Activated naive CD8-positive, alpha-beta T cell (primary cell): ENCODE data around the gene POMC.
A peak's percentile ranks its signal among the peaks of the same experiment; 100 is the strongest.
"Not testable (repeated sequence)": the region's sequence is repeated elsewhere in the genome, so short reads cannot be mapped to it uniquely, and the experiment has no call there.

Source experiments
- H3K27ac Mint-ChIP-seq: one replicate; pipeline ENCODE4 v1.8.0; 2021; ENCODE audit warnings: mixed read lengths
- H3K27me3 Mint-ChIP-seq: one replicate; pipeline ENCODE4 v1.8.0; 2021; ENCODE audit warnings: mixed read lengths
- H3K36me3 Mint-ChIP-seq: one replicate; pipeline ENCODE4 v1.8.0; 2021; ENCODE audit warnings: mixed read lengths
- H3K4me1 Mint-ChIP-seq: one replicate; pipeline ENCODE4 v1.8.0; 2021; ENCODE audit warnings: low read depth, mixed read lengths
- H3K4me3 Mint-ChIP-seq: one replicate; pipeline ENCODE4 v1.8.0; 2021; ENCODE audit warnings: mild to moderate bottlenecking, mixed read lengths
- H3K9me3 Mint-ChIP-seq: one replicate; pipeline ENCODE4 v1.8.0; 2021; ENCODE audit warnings: low read depth, mixed read lengths

Gene POMC

GRCh38 chr2:25131567-25132298, 36.6 kb downstream of the POMC start:
- no peak overlapping the region for H3K27ac Mint-ChIP-seq
- no peaks in the 10 kb centered on the region for H3K36me3 Mint-ChIP-seq
- H3K4me1 Mint-ChIP-seq: peaks cover 7% of the 10 kb centered on the region
- no peaks in the 10 kb centered on the region for H3K9me3 Mint-ChIP-seq
- peak overlapping the region; percentile 63 for H3K4me3 Mint-ChIP-seq
- peaks cover 33% of the 10 kb centered on the region for H3K27me3 Mint-ChIP-seq

DNA sequence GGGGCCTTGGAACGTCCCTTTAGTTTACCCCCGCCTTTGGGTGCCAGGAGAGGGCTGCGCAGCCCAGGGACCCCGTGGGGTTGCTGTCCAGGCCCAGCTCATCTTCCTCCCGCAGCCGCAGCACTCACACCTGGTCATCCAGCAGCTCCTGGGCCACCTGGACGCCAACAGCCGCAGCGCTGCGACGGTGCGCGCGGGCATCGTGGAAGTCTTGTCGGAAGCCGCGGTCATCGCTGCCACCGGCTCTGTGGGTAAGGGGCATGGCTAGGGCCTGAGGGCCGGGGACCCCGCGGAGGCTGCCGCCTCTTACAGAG, 37.2 kb downstream of the POMC start:
- H3K27me3 Mint-ChIP-seq: peaks cover 33% of the 10 kb centered on the region
- H3K9me3 Mint-ChIP-seq: no peaks in the 10 kb centered on the region
- peak overlapping the region; percentile 63 for H3K4me3 Mint-ChIP-seq
- no peak overlapping the region for H3K27ac Mint-ChIP-seq
- no peaks in the 10 kb centered on the region for H3K36me3 Mint-ChIP-seq
- peaks cover 7% of the 10 kb centered on the region for H3K4me1 Mint-ChIP-seq

GRCh38 chr2:25129901-25130520, 38.4 kb downstream of the POMC start:
- Mint-ChIP-seq H3K27ac (no peak overlapping the region), H3K9me3 (no peaks in the 10 kb centered on the region), H3K36me3 (no peaks in the 10 kb centered on the region), H3K4me3 (no peak overlapping the region), H3K4me1 (peaks cover 7% of the 10 kb centered on the region), H3K27me3 (peaks cover 25% of the 10 kb centered on the region)

GRCh38 chr2:25127646-25128045, 40.7 kb downstream of the POMC start:
- Mint-ChIP-seq H3K4me1 (peaks cover 7% of the 10 kb centered on the region), H3K27ac (no peak overlapping the region), H3K9me3 (no peaks in the 10 kb centered on the region), H3K36me3 (no peaks in the 10 kb centered on the region), H3K4me3 (no peak overlapping the region), H3K27me3 (peaks cover 8% of the 10 kb centered on the region)

DNA sequence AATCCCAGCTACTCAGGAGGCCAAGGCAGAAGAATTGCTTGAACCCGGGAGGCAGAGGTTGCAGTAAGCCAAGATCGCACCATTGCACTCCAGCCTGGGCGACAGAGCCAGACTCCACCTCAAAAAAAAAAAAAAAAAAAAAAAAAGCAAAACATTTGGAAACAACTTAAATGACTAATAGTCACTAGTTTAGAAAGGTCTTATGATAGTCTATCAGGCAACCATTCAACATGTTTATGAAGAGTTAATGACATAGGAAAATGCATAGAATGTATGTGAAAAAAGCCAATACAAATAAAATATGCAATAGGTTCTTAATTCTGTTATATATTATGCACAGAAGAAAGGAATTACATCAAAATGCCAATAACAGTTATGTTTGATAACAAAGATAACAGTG, 41.3 kb downstream of the POMC start:
- not testable (repeated sequence) for H3K4me3 Mint-ChIP-seq, H3K9me3 Mint-ChIP-seq

GRCh38 chr2:25125976-25126375, 42.4 kb downstream of the POMC start:
- Mint-ChIP-seq H3K4me3 (no peak overlapping the region), H3K27me3 (peaks cover 10% of the 10 kb centered on the region), H3K9me3 (no peaks in the 10 kb centered on the region), H3K36me3 (no peaks in the 10 kb centered on the region), H3K4me1 (peaks cover 5% of the 10 kb centered on the region), H3K27ac (no peak overlapping the region)

More for the DNA sequence above, 41.3 kb downstream of the POMC start:
- not testable (repeated sequence) for H3K27ac Mint-ChIP-seq, H3K4me1 Mint-ChIP-seq, H3K36me3 Mint-ChIP-seq
- peaks cover 11% of the 10 kb centered on the region for H3K27me3 Mint-ChIP-seq

DNA sequence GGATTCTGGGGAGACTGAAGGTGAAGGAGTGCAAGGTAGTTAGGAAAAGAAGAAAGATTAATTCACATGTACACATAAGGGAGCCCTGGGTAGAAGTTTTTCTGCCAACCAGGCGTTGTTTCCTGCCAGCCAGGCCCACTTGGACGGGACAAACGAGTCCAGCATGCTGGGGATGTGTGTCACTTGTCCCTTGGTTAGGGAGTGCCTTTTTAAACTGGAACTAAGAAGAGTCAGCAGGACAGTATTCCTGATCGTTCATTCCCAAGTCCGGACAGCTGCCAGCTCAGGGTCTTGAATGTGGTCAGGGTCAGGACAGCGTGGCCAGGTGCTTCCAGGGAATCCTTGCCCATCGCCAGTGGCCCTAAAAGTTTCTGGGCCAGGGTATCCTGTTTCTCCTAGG, 43.2 kb downstream of the POMC start:
- Mint-ChIP-seq H3K27ac (no peak overlapping the region), H3K27me3 (peaks cover 4% of the 10 kb centered on the region), H3K4me3 (no peak overlapping the region)

DNA sequence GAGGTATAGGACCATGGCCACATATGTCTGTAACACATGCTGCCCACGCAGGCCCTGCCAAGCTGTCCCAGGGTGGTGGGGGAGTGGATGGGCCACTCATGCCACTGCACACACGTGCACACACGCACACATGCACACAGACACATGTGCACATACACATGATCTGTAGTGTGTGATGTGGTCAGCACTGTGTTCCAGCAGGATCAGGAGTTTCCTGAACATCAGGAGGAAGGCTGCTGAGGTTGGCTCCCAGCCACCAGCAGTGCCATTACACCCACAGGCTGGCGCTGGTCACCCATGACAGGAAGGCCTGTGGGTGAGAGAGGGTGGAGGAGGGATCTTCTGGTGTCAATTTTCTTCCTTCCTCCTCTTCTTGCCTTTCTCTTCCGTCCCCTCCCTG, 44.7 kb downstream of the POMC start:
- Mint-ChIP-seq H3K4me3 (no peak overlapping the region), H3K27me3 (peaks cover 6% of the 10 kb centered on the region), H3K27ac (no peak overlapping the region), H3K9me3 (no peaks in the 10 kb centered on the region), H3K4me1 (no peaks in the 10 kb centered on the region), H3K36me3 (no peaks in the 10 kb centered on the region)

More for the DNA sequence above, 43.2 kb downstream of the POMC start:
- Mint-ChIP-seq H3K4me1 (peaks cover 5% of the 10 kb centered on the region), H3K9me3 (no peaks in the 10 kb centered on the region), H3K36me3 (no peaks in the 10 kb centered on the region)

- peaks cover 2% of the 10 kb centered on the region for H3K36me3 Mint-ChIP-seq
- no peaks in the 10 kb centered on the region for H3K9me3 Mint-ChIP-seq
- H3K4me1 Mint-ChIP-seq: no peaks in the 10 kb centered on the region
- no peak overlapping the region for H3K27ac Mint-ChIP-seq
- H3K27me3 Mint-ChIP-seq: peaks cover 10% of the 10 kb centered on the region
- no peak overlapping the region for H3K4me3 Mint-ChIP-seq
These were observed 46.0 kb downstream of the POMC start for GRCh38 chr2:25122367-25122766.

DNA sequence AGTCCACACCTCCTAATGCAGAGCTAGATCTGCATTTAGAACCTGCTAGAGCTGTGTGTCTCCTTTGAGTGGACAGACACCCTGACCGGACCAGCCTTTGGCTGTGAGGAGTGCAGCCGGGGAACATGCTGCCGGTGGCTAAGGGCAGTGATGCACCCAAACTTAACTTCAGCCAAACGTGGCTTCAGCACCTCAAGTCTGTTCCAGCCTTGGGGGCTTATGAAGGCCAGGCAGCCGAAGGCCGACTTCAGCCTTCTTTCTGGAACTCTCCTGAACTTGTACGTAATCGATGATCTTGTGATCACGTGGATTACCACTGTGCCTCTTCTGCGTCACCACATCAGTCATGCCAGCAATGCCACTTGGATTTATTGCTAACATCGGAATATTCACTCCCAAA, 49.1 kb downstream of the POMC start:
- no peaks in the 10 kb centered on the region for H3K9me3 Mint-ChIP-seq
- H3K4me1 Mint-ChIP-seq: no peaks in the 10 kb centered on the region
- no peak overlapping the region for H3K4me3 Mint-ChIP-seq
- H3K36me3 Mint-ChIP-seq: peaks cover 2% of the 10 kb centered on the region
- no peak overlapping the region for H3K27ac Mint-ChIP-seq
- peaks cover 10% of the 10 kb centered on the region for H3K27me3 Mint-ChIP-seq

- peaks cover 2% of the 10 kb centered on the region for H3K36me3 Mint-ChIP-seq
- no peaks in the 10 kb centered on the region for H3K4me1 Mint-ChIP-seq
- H3K4me3 Mint-ChIP-seq: no peak overlapping the region
- H3K9me3 Mint-ChIP-seq: no peaks in the 10 kb centered on the region
- peaks cover 6% of the 10 kb centered on the region for H3K27me3 Mint-ChIP-seq
- no peak overlapping the region for H3K27ac Mint-ChIP-seq
These were observed 51.4 kb downstream of the POMC start for GRCh38 chr2:25116956-25117355.

- H3K9me3 Mint-ChIP-seq: no peaks in the 10 kb centered on the region
- peaks cover 8% of the 10 kb centered on the region for H3K27me3 Mint-ChIP-seq
- H3K4me3 Mint-ChIP-seq: no peak overlapping the region
- H3K27ac Mint-ChIP-seq: no peak overlapping the region
- H3K4me1 Mint-ChIP-seq: no peaks in the 10 kb centered on the region
- peaks cover 2% of the 10 kb centered on the region for H3K36me3 Mint-ChIP-seq
These were observed 52.5 kb downstream of the POMC start for GRCh38 chr2:25115902-25116301.

GRCh38 chr2:25115249-25115883, 53.0 kb downstream of the POMC start:
- Mint-ChIP-seq H3K4me3 (no peak overlapping the region), H3K27ac (no peak overlapping the region), H3K4me1 (no peaks in the 10 kb centered on the region), H3K36me3 (peaks cover 2% of the 10 kb centered on the region), H3K9me3 (no peaks in the 10 kb centered on the region), H3K27me3 (peaks cover 8% of the 10 kb centered on the region)

GRCh38 chr2:25112113-25112512, 56.3 kb downstream of the POMC start:
- Mint-ChIP-seq H3K27me3 (peaks cover 3% of the 10 kb centered on the region), H3K27ac (no peak overlapping the region), H3K4me3 (no peak overlapping the region), H3K9me3 (no peaks in the 10 kb centered on the region), H3K36me3 (no peaks in the 10 kb centered on the region), H3K4me1 (peaks cover 2% of the 10 kb centered on the region)
